ENCODE results near the gene MYH14. TPM values are rescaled to one million over a fixed set of nuclear protein-coding genes. Genes with fewer than 3 reads are reported as not detected.

Gene MYH14
- total and polyA plus RNA-seq, 4 experiments from 2014 or later = not detected

DNA sequence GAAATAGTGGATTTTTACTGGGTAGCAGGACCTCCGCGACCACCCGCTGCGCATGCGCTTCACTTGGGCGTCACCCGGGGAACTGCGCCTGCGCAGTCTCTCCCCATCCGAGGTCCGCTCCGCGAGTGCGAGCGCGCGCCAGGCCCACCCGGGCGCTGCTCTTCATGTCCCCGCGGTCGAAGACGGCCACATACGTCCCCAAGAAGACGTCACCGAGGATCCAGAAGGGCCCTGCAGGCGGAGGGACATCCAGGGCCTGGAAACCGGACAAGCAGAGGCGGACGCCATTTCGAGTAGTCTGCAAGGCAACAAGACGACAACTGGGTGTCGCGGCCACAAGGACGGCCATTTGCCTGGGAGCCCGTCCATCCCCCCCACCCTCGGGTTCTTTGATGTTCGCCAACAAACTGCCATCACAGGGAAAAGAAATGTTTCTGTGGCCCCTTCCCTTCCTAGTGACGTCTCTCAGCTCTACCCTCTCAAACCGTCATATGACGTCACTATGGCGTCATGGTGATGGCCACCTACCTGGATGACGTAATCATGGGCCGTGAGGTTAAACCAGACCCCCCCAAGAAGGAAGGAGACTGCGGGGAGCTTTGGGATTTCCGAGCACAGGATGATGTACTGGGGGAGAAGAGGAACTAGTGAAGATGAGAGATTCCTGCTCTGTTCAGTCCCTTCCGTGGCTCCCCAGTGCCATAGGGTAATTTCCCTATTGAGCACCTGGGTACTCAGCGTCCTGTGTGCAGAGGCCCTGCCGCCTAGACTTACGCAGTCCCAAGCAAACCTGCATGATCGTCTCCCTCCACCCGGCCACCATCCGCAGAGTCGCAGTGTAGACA lies 155.3 kb downstream of the MYH14 start:
- peak; percentile 68 to 82 (median 80) for DNase-seq
- peak overlapping the region; percentile 95 for H3K27ac ChIP-seq (ENCODE audit: low read depth, low read length)
- peaks cover 0 to 2% of the 10 kb centered on the region in 2 donors for H3K27me3 Mint-ChIP-seq
- POLR2A ChIA-PET (ENCODE audit: partially characterized antibody) = interaction anchor here (0.6 to 3.2 kb wide), 16 partner anchors 11 to 446 kb away, joined by 3 to 46 read pairs (median 6); partner anchors contain the start of genes JOSD2, NR1H2, POLD1 and SPIB
- intact Hi-C loops (cut with micrococcal nuclease) = loop anchor here (5.0 kb wide), 1 partner anchor 119 kb away; the partner anchor contains the start of genes EMC10 and GARIN5A
- H3K4me3 ChIP-seq (ENCODE audit: low read length in 2 of 2) = peak overlapping the region; percentile 45 to 69
- H3K9me3 Mint-ChIP-seq = no peaks in the 10 kb centered on the region
- H3K36me3 Mint-ChIP-seq = peaks cover 0 to 4% of the 10 kb centered on the region in 2 donors
- no peaks in the 10 kb centered on the region for H3K27me3 ChIP-seq (ENCODE audit: insufficient read depth, low read length)
- CTCF ChIA-PET (ENCODE audit: partially characterized antibody) = interaction anchor here (0.8 to 2.8 kb wide), 7 partner anchors 10 to 563 kb away, joined by 3 to 47 read pairs (median 12); partner anchors contain the start of gene NR1H2
- no peaks in the 10 kb centered on the region for H3K36me3 ChIP-seq (ENCODE audit: insufficient read depth, low read length)
- no peaks in the 10 kb centered on the region for H3K9me3 ChIP-seq (ENCODE audit: control insufficient read depth in 1 of 2, low read length in 2 of 2)
- H3K4me3 Mint-ChIP-seq = peak overlapping the region; percentile 84 to 95 (median 90)
- H3K4me1 Mint-ChIP-seq = peaks cover 18 to 57% (median 35%) of the 10 kb centered on the region in 4 donors
- H3K4me1 ChIP-seq (ENCODE audit: insufficient read depth, low read length) = peaks cover 22% of the 10 kb centered on the region
- H3K27ac Mint-ChIP-seq = peak overlapping the region; percentile 97 to 98 (median 98)

DNA sequence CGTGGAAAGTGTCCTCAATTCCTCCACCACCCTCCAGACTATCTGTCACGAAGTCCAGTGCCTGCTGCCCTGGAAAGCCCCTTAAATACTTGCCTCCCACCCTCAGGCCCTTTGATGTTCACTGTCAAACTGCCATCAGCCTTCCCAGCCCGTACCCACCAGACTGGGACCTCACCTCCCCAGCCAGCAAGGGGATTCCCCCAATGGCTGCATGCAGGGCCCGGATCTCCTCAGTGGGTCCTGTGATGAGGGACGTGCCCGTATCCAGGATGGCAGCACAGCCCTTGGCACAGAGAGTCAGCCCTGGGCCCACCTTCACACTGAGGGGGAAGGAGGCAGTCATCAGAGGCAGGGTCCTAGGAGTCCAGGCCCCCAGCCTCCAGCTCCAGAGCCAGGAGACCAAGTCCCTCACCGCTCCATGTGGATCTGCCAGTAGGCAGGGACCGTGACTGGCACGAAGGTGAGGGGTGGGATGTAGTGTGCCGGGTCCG lies 156.0 kb downstream of the MYH14 start:
- POLR2A ChIA-PET (ENCODE audit: partially characterized antibody) = interaction anchor here (0.6 to 3.2 kb wide), 7 partner anchors 10 to 445 kb away, joined by 3 to 46 read pairs (median 27); partner anchors contain the start of genes JOSD2, NR1H2 and POLD1
- H3K27me3 Mint-ChIP-seq = peaks cover 0 to 2% of the 10 kb centered on the region in 2 donors
- Histone ChIP-seq H3K36me3 (ENCODE audit: insufficient read depth, low read length) (no peaks in the 10 kb centered on the region), H3K27ac (ENCODE audit: low read depth, low read length) (peak overlapping the region; percentile 95), H3K27me3 (ENCODE audit: insufficient read depth, low read length) (no peaks in the 10 kb centered on the region), H3K4me1 (ENCODE audit: insufficient read depth, low read length) (peaks cover 26% of the 10 kb centered on the region), H3K9me3 (ENCODE audit: control insufficient read depth in 1 of 2, low read length in 2 of 2) (no peaks in the 10 kb centered on the region), H3K4me3 (ENCODE audit: low read length in 2 of 2) (no peak overlapping the region)
- peak overlapping the region; percentile 97 to 98 (median 98) for H3K27ac Mint-ChIP-seq
- intact Hi-C loops (cut with micrococcal nuclease) = loop anchor here (5.0 kb wide), 1 partner anchor 118 kb away; the partner anchor contains the start of genes EMC10 and GARIN5A
- H3K4me1 Mint-ChIP-seq = peaks cover 20 to 62% (median 39%) of the 10 kb centered on the region in 4 donors
- H3K36me3 Mint-ChIP-seq = peaks cover 0 to 4% of the 10 kb centered on the region in 2 donors
- peak overlapping the region in 7 of 8 donors; percentile 84 to 95 (median 90) for H3K4me3 Mint-ChIP-seq
- CTCF ChIA-PET (ENCODE audit: partially characterized antibody) = interaction anchor here (2.8 kb wide), 1 partner anchor 10 kb away, joined by 47 read pairs; no protein-coding TSS in a partner anchor
- DNase-seq = no peak
- H3K9me3 Mint-ChIP-seq = no peaks in the 10 kb centered on the region

Other genes with a start within 250 kb of the MYH14 start
- gene SIGLEC11, start 242.4 kb upstream of the MYH14 start, total RNA-seq = not detected
- not detected for gene SIGLEC11, start 242.4 kb upstream of the MYH14 start, polyA plus RNA-seq
- gene VRK3, start 178.2 kb upstream of the MYH14 start, total RNA-seq = 100 to 1,000 TPM; 109 to 114 TPM
- 100 to 1,000 TPM in 1 of 2 donors, 10 to 100 TPM in 1; 85.8 to 106 TPM for gene VRK3, start 178.2 kb upstream of the MYH14 start, polyA plus RNA-seq
- gene ZNF473, start 177.6 kb upstream of the MYH14 start, total RNA-seq = 1 to 10 TPM; 8.8 to 9.0 TPM
- 1 to 10 TPM; 2.0 to 5.1 TPM for gene ZNF473, start 177.6 kb upstream of the MYH14 start, polyA plus RNA-seq
- gene IZUMO2, start 40.3 kb upstream of the MYH14 start, total RNA-seq = not detected
- gene IZUMO2, start 40.3 kb upstream of the MYH14 start, polyA plus RNA-seq = not detected
- 1 to 10 TPM; 1.6 to 1.7 TPM for gene KCNC3, start 125.8 kb downstream of the MYH14 start, total RNA-seq
- not detected for gene KCNC3, start 125.8 kb downstream of the MYH14 start, polyA plus RNA-seq
- gene NAPSA, start 162.0 kb downstream of the MYH14 start, total RNA-seq = 1 to 10 TPM; 4.8 to 6.6 TPM
- gene NAPSA, start 162.0 kb downstream of the MYH14 start, polyA plus RNA-seq = under 1 TPM; 0.57 to 0.61 TPM
- gene NR1H2, start 172.8 kb downstream of the MYH14 start, total RNA-seq = 100 to 1,000 TPM; 103 to 109 TPM
- 10 to 100 TPM; 86.9 to 88.0 TPM for gene NR1H2, start 172.8 kb downstream of the MYH14 start, polyA plus RNA-seq
- 10 to 100 TPM; 40.4 to 41.1 TPM for gene POLD1, start 180.7 kb downstream of the MYH14 start, total RNA-seq
- 10 to 100 TPM; 29.3 to 30.7 TPM for gene POLD1, start 180.7 kb downstream of the MYH14 start, polyA plus RNA-seq
- not detected for gene SPIB, start 215.3 kb downstream of the MYH14 start, total RNA-seq
- 1 to 10 TPM in 1 of 2 donors, not detected in 1; 1.9 TPM for gene SPIB, start 215.3 kb downstream of the MYH14 start, polyA plus RNA-seq
- not detected for gene MYBPC2, start 229.3 kb downstream of the MYH14 start, total RNA-seq
- under 1 TPM in 1 of 2 donors, not detected in 1; 0.10 TPM for gene MYBPC2, start 229.3 kb downstream of the MYH14 start, polyA plus RNA-seq